SK-N-MC (cell line): ENCODE data around the gene GALNT18.

Experiments used
- EZH2 ChIP-seq: fragments of 200-600 bp; sonication (generic); IDR thresholded peaks from one replicate; pipeline ENCODE4 v1.6.1; 2017; ENCODE audit warnings: antibody characterized with exemption
- POLR2AphosphoS5 ChIP-seq: IDR thresholded peaks from 2 replicates; pipeline ENCODE4 v1.6.1; 2012; ENCODE audit warnings: mild to moderate bottlenecking, low read depth, low read length, borderline replicate concordance

DNA sequence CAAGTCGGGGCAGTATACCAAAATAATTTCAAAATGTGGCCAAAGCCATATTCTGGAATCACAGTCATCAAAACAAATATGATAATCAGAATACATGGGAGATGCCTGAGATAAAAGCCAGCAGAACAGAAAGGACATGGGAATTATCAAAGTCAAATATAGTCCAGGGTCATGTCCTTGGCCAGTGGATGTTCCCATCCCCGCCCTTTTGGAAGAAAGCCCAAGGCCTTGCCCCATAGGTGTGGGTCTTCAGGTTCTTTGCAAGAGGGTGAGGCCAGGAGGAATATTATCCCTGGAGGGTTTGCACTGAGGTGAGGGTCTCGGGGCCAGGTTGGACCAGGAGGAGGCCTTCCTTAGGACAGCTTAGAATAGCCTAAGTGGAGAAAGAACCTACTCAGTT is 215.2 kb downstream of the GALNT18 start:
- TF ChIP-seq EZH2 (no peak), POLR2AphosphoS5 (no peak)
